SK-N-SH treated with all-trans-retinoic acid at 6 μM for 48 hours (cell line): ENCODE results near the gene ADAMTS6.

Experiments
- CREB5 ChIP-seq: fragments of 250-450 bp; sonication (Bioruptor Pico); IDR thresholded peaks from 2 replicates; pipeline ENCODE4 v1.5.1; 2020; ENCODE audit warnings: low read depth, mild to moderate bottlenecking, moderate library complexity
- ISL1 ChIP-seq: fragments of 250-450 bp; sonication (Bioruptor Pico); IDR thresholded peaks from 2 replicates; pipeline ENCODE4 v2.1.2; 2022; ENCODE audit warnings: mild to moderate bottlenecking, moderate library complexity
- PATZ1 ChIP-seq: fragments of 250-450 bp; sonication (Bioruptor Pico); IDR thresholded peaks from 2 replicates; pipeline ENCODE4 v1.8.0; 2020; ENCODE audit warnings: mild to moderate bottlenecking, moderate library complexity, borderline replicate concordance
- RARB ChIP-seq: fragments of 250-450 bp; sonication (Bioruptor Pico); IDR thresholded peaks from 2 replicates; pipeline ENCODE4 v1.8.0; 2021; ENCODE audit warnings: mild to moderate bottlenecking, moderate library complexity
- SNAI2 ChIP-seq: fragments of 250-450 bp; sonication (Bioruptor Pico); IDR thresholded peaks from 2 replicates; pipeline ENCODE4 v1.5.0; 2020; ENCODE audit warnings: mild to moderate bottlenecking, moderate library complexity
- TCF4 ChIP-seq: fragments of 250-450 bp; sonication (Bioruptor Pico); IDR thresholded peaks from 2 replicates; pipeline ENCODE4 v1.8.0; 2021; ENCODE audit warnings: mild to moderate bottlenecking, moderate library complexity, borderline replicate concordance
- TSHZ2 ChIP-seq: fragments of 250-450 bp; sonication (Bioruptor Pico); IDR thresholded peaks from 2 replicates; pipeline ENCODE4 v1.5.0; 2020; ENCODE audit warnings: mild to moderate bottlenecking, moderate library complexity
- ZFP3 ChIP-seq: fragments of 250-450 bp; sonication (Bioruptor Pico); IDR thresholded peaks from 2 replicates; pipeline ENCODE4 v1.5.0; 2020; ENCODE audit warnings: mild to moderate bottlenecking, moderate library complexity
- ZFP30 ChIP-seq: fragments of 450-650 bp; formaldehyde crosslinking; IDR thresholded peaks from 2 replicates; pipeline ENCODE4 v1.5.0; 2022; ENCODE audit warnings: mild to moderate bottlenecking, moderate library complexity
- ZNF8 ChIP-seq: fragments of 450-650 bp; formaldehyde crosslinking; IDR thresholded peaks from 2 replicates; pipeline ENCODE4 v1.5.0; 2020; ENCODE audit warnings: mild to moderate bottlenecking, moderate library complexity

- TF ChIP-seq SNAI2 (CRISPR knock-in tag) (no peak), CREB5 (no peak), ZFP30 (CRISPR knock-in tag) (no peak), ZFP3 (no peak), ISL1 (CRISPR knock-in tag) (no peak), TCF4 (CRISPR knock-in tag) (no peak), RARB (no peak), PATZ1 (CRISPR knock-in tag) (no peak), TSHZ2 (no peak), ZNF8 (CRISPR knock-in tag) (no peak)
These were observed 349.3 kb downstream of the ADAMTS6 start for GRCh38 chr5:65132386-65132785.
